ENCODE results near the gene HTATIP2. TPM values are rescaled to one million over a fixed set of nuclear protein-coding genes. Genes with fewer than 3 reads are reported as not detected.
A peak's percentile ranks its signal among the peaks of the same experiment; 100 is the strongest.

HTATIP2 gene
- total RNA-seq (2014; rRNA removed; shearing (Covaris generic)): 63.2 and 66.5 TPM in 2 replicates

DNA sequence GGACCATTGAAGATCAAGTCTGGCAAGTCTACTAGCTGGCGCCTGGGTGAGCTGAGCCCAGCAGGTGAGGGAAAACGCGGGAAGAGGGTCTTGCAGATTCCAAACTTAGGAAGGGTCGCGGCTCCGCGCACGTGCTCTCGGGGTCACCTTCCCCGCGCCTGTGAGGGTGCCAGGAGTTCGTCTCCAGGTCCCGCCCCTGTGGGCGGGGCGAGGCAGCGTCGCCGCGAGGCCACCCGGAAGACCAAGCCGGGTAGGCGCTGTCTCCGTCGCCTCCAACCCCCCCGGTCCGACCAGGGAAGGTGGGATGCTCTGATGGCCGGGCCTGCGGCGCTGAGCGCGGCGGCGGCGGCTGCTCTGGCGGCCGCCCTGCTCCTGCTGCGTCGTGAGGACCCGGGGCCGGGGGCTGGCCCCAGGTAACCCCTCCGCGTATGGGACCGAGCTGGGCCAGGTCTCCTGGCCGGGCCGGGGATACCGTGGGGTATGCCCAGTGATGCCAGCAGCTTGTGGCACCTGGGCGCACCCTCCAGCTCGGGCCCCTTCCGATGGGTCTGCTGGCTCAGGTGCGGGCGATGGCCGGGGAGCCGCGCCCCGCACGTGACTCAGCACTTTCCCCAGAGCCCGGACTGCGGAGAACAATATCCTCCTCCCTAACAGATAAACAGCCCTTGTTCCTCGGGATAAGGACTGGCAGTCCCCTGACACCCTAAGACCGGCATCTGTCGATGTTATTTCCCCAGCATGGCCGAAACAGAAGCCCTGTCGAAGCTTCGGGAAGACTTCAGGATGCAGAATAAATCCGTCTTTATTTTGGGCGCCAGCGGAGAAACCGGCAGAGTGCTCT is at the start of gene HTATIP2:
Gene HTATIP2 (plus strand): TSS at position 215 of the 841 bp plus-strand sequence. CDS start 524 bp downstream, at position 739.
- H3K9me3 ChIP-seq (replicated peaks): no peaks in the 10 kb centered on the region
- H3K4me3 ChIP-seq: peak within 1 kb of the TSS; percentile 76
- peaks cover 10% of the 10 kb centered on the region for H3K36me3 ChIP-seq
- peak; percentile 67 to 72 for DNase-seq (ENCODE audit: low read depth in 1 of 2, low spot score in 2 of 2)
- H3K27ac ChIP-seq: peak within 1 kb of the TSS; percentile 93
- H3K4me1 ChIP-seq (replicated peaks): peaks cover 57% of the 10 kb centered on the region
- no peaks in the 10 kb centered on the region for H3K27me3 ChIP-seq (replicated peaks)

DNA sequence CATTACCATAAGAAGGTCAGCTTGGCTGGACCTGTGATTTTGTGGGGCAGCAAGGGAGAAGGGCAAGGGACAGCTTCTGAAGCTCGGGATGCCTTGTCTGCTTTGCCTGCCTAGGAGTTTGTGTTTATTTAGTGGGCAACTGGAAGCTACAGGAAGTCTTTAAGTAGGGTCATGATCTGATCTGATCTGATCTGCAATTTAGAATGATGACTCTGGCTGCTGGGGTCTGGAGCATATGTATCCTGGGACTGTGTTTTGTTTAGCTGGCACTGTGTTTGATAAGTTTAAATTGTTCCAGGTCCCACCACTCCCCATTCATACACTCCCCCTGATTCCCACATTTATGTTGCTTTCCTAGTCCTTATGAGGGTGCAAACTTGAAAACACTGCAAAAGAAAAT is 47.7 kb upstream of the HTATIP2 start:
- H3K36me3 ChIP-seq: no peaks in the 10 kb centered on the region
- no peaks in the 10 kb centered on the region; the same call in 1 of the 2 replicates for H3K27me3 ChIP-seq (replicated peaks)
- DNase-seq (ENCODE audit: low read depth in 1 of 2, low spot score in 2 of 2): no peak
- no peaks in the 10 kb centered on the region for H3K9me3 ChIP-seq (replicated peaks)
- no peak overlapping the region for H3K4me3 ChIP-seq
- H3K27ac ChIP-seq: no peak overlapping the region
- no peaks in the 10 kb centered on the region for H3K4me1 ChIP-seq (replicated peaks)

DNA sequence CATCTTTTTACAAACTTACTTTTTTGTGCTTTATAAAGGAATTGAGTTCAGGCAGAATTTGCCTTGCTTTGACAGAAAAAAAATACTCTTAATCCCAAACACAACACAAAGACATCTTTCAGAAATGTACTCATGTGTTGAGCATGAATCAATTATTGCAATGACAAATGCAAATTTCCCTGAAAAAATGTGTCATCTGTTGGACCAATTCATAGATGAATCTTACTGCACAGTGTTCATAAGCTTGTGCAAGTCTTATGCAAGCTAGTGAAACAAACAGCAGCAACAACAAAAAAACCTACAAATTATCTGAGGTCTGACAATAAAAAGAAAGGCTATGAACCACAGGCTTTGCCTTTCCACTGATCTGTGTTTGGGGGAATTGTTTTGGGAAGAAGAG is 42.3 kb upstream of the HTATIP2 start:
- H3K9me3 ChIP-seq (replicated peaks): no peaks in the 10 kb centered on the region
- DNase-seq (ENCODE audit: low read depth in 1 of 2, low spot score in 2 of 2): no peak
- H3K4me1 ChIP-seq (replicated peaks): no peaks in the 10 kb centered on the region
- H3K4me3 ChIP-seq: no peak overlapping the region
- H3K27ac ChIP-seq: no peak overlapping the region
- no peaks in the 10 kb centered on the region for H3K36me3 ChIP-seq
- H3K27me3 ChIP-seq (replicated peaks): peaks cover 3% of the 10 kb centered on the region; the same call in 1 of the 2 replicates

DNA sequence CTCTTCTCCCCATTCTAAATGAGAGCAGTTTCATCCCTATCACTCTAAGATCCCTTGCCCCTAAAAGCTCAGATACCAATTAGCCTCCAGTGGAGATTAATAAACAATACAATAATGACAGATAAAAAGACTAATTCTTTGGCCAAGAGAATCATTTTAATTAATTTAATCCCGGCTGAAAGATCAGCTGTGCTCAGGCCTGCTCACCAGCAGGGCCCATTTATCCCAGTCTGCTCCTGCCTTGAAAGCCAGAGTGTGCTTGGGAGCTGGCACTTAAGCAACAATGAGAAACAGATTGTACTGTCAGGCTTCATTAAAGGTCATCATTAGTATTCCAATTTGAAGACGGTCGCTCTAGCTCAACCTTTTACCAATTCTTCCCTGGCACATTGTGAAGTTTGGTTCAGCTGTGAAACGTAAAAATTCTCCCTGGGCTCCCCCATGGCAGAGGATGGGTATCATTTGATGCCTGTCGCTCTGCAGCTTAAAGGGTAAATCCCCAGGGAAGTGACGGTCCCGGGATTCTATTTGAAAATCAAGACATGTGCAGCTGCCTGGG is 36.1 kb upstream of the HTATIP2 start:
- H3K27me3 ChIP-seq (replicated peaks): peaks cover 7% of the 10 kb centered on the region
- H3K36me3 ChIP-seq: no peaks in the 10 kb centered on the region
- no peaks in the 10 kb centered on the region for H3K4me1 ChIP-seq (replicated peaks)
- no peak overlapping the region for H3K4me3 ChIP-seq
- no peak overlapping the region for H3K27ac ChIP-seq
- no peaks in the 10 kb centered on the region for H3K9me3 ChIP-seq (replicated peaks)
- DNase-seq (ENCODE audit: low read depth in 1 of 2, low spot score in 2 of 2): no peak

DNA sequence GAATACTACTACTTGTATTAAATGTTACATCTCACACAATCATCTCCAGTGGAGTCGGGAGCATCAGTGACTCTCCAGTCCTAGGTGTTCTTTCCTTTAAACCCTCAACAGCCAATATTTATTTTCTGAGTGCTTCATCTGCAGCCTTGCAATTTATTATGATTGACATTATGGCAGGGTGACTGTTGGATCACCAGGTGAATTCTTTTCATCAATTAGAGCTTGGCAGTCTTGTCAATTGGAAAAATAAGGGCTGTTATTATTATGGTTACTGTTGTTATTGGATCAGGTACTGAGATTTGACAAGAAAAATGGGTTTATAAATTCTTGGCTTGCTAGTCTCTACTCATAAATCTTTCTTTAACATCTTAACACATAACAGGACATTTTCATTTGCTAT is 27.5 kb upstream of the HTATIP2 start:
- H3K27me3 ChIP-seq (replicated peaks): peaks cover 30% of the 10 kb centered on the region
- H3K9me3 ChIP-seq (replicated peaks): no peaks in the 10 kb centered on the region
- H3K27ac ChIP-seq: no peak overlapping the region
- H3K36me3 ChIP-seq: no peaks in the 10 kb centered on the region
- no peaks in the 10 kb centered on the region for H3K4me1 ChIP-seq (replicated peaks)
- DNase-seq (ENCODE audit: low read depth in 1 of 2, low spot score in 2 of 2): no peak
- no peak overlapping the region for H3K4me3 ChIP-seq

DNA sequence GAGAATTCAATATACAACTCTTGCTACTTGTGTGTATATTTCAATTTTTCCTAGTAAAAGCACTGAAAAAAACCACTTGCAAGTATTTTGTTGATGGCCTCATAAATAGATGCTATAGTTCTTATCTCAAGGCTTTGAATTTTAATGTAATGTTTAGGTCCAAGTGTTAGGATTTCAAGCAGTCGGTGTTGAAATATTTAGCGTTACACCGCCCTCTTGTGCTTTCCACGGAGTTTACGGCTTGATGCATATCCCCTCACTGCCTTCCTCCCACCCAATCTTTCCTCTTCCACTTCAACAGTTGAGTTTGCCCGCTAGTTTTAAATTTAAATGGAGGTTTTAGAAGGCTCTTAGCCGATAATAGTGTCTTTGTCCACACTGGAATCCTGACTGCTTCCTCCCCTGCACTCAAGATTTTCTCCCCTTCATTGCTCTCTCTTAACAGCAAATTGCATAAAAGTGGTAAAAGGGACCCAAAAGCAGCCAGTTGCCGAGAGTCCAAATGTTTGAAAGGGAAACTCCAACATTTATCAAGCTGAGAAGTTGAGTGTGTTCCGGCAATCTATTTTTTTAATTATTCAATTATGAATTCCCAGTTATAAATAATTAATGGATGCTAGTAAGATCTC is 25.9 kb upstream of the HTATIP2 start:
- Histone ChIP-seq H3K27me3 (replicated peaks) (peaks cover 30% of the 10 kb centered on the region), H3K4me3 (no peak overlapping the region), H3K27ac (no peak overlapping the region), H3K4me1 (replicated peaks) (no peaks in the 10 kb centered on the region), H3K36me3 (no peaks in the 10 kb centered on the region), H3K9me3 (replicated peaks) (no peaks in the 10 kb centered on the region)
- no peak for DNase-seq (ENCODE audit: low read depth in 1 of 2, low spot score in 2 of 2)

DNA sequence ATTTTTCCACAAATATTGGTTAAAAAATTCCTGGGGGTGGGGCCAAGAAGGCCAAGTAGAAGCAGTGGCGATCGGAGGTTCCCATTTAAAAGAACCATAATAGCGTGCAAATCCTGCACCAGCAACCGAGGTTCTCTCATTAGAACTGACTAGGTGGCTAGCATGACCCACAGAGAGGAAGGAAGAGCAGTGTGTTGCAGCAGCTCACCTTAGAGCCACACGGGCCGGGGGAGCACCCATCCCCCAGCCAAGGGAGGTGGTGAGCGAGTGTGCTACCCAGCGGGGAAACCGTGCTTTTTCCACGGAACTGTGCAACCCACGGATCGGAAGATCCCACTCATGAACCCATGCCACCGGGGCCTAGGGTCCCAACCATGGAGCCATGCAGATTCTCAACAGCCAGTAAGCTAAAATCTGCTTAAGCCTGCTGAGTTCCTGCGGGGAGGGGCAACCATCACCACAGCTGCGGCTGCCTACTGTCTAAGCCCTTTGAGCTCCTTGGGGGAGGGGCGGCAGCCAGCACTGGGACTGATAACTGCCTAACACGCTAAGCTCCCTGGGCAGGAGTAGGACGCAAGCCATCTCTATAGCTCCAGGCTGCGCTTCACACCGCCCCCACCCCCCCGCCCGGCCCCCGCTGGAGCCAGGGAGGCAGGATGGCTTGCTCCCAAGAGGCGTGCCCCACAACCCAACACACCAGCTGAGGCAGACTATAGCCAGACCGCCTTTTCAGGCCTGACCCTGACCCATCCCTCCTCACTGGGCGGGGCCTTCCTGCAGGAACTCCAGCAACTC is 21.0 kb upstream of the HTATIP2 start:
- Histone ChIP-seq H3K36me3 (no peaks in the 10 kb centered on the region), H3K27me3 (replicated peaks) (peaks cover 28% of the 10 kb centered on the region), H3K4me1 (replicated peaks) (no peaks in the 10 kb centered on the region), H3K4me3 (no peak overlapping the region), H3K27ac (no peak overlapping the region), H3K9me3 (replicated peaks) (no peaks in the 10 kb centered on the region)
- DNase-seq (ENCODE audit: low read depth in 1 of 2, low spot score in 2 of 2): no peak

DNA sequence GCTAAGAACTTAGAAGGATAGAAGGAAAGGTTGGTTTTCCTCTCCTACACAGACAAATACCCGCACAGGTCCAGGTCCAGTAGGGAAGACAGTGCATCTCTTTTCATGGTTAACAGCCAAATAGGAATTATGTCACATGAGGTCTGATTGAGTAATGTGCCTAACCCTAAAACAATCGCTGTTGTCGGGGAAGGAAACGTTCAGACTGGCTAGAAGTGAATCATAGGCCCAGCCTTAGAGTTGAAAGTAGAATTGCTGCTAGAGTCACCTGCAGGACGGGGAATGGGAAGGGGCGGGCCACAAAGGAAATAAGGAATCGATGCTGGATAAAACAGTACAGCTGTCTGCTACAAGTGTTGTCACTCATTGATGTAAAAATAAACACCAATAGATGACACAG is 12.4 kb upstream of the HTATIP2 start:
- no peaks in the 10 kb centered on the region for H3K36me3 ChIP-seq
- no peaks in the 10 kb centered on the region for H3K4me1 ChIP-seq (replicated peaks)
- no peak overlapping the region for H3K27ac ChIP-seq
- no peak for DNase-seq (ENCODE audit: low read depth in 1 of 2, low spot score in 2 of 2)
- H3K27me3 ChIP-seq (replicated peaks): peaks cover 19% of the 10 kb centered on the region
- no peaks in the 10 kb centered on the region for H3K9me3 ChIP-seq (replicated peaks)
- no peak overlapping the region for H3K4me3 ChIP-seq

DNA sequence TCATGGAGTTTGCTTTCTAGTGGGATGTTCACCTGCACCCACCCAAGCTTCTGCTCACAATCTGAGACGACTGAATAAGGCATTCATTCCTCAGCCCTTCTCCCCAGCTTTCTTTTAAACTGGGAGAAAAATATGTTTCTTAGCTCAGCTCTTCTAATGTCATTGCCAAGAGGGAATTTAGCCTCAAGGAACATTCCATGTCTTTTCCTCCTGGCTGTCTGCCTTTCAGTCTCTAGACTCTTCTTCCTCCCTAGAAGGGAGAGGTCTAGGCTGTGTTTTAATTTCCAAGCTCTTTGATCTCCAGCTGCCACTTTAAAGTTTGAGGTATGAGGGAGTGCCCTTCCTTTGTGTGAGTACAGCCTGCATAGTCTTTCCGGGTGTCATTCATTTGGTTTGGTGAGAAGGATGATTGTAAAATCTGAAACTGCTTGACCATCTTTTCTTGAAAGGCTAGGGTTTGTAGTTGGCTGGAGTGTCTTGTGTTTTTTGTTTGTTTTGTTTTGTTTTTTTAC is 11.7 kb upstream of the HTATIP2 start:
- no peak for DNase-seq (ENCODE audit: low read depth in 1 of 2, low spot score in 2 of 2)
- Histone ChIP-seq H3K27me3 (replicated peaks) (peaks cover 18% of the 10 kb centered on the region), H3K9me3 (replicated peaks) (no peaks in the 10 kb centered on the region), H3K36me3 (no peaks in the 10 kb centered on the region), H3K4me3 (no peak overlapping the region), H3K27ac (no peak overlapping the region), H3K4me1 (replicated peaks) (no peaks in the 10 kb centered on the region)

DNA sequence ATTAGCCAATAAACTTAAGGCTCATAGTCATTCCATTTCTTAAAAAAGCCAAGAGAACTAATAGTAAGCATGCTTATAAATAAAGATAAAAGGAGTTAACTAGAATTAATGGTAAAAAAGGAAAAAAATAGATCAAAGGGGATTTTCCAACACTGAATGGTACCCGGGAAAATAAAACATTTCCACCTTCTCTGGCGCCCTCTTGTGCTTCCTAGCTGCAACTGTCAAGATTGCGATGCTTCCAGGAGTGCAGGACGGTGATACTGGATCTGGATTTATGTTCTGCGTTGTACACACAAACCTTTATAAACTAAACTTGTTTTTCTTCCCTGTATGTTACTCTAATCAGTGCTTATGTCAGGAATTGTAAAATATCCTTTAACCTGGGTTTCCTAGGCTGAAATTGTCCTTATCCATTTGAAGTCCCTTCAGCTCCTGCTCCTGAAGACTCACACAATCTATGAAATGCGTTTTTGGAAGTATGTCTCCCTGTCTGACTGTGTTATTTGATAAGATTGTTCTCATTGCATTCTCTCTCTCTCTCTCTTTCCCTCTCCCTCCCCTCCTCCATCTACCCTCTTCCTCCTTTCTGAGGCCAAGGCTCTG is 9.6 kb upstream of the HTATIP2 start:
- H3K27me3 ChIP-seq (replicated peaks): peaks cover 10% of the 10 kb centered on the region
- no peak for DNase-seq (ENCODE audit: low read depth in 1 of 2, low spot score in 2 of 2)
- no peaks in the 10 kb centered on the region for H3K36me3 ChIP-seq
- H3K9me3 ChIP-seq (replicated peaks): no peaks in the 10 kb centered on the region
- no peak overlapping the region for H3K4me3 ChIP-seq
- no peak overlapping the region for H3K27ac ChIP-seq
- no peaks in the 10 kb centered on the region for H3K4me1 ChIP-seq (replicated peaks)

DNA sequence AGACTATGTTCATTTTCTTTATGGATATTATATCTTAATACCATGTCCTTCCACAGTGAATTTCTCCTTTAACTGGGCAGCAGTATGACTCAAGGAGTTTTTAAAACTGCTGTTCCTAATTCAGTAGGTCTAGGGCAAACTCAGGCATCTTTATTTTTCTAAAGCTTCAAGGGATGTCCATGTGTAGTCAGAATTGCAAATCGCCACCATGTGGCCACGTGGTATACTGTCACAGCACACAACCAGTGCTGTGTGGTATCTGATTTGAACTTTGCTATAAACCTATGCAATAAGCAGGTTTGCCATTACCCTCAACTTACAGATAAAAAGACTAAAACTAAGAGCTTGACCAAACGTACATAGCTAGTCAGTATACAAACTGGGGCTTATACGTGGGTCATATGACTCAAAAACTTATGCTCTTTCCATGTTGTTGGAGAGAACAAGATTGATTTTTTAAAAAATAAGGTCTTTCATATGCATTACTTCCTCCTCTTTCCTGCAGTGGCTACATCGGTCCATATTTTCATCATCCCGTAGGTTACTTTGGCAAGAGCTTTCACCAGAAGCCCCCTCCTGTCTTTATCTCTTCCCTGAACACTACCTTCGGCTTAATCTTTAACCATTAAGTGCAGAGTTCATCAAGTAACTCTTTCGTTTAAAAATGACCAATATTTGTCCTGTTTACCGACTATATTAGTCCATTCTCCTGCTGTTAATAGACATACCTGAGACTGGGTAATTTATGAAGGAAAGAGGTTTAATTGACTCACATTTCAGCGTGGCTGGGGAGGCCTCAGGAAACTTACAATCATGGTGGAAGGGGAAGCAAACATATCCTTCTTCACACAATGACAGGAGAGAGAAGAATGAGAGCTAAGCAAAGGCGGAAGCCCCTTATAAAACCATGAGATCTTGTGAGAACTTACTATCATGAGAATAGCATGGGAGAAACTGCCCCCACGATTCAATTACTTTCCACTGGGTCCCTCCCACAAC is 8.0 kb upstream of the HTATIP2 start:
- Histone ChIP-seq H3K4me3 (no peak overlapping the region), H3K27me3 (replicated peaks) (peaks cover 8% of the 10 kb centered on the region), H3K9me3 (replicated peaks) (no peaks in the 10 kb centered on the region), H3K36me3 (no peaks in the 10 kb centered on the region), H3K4me1 (replicated peaks) (peaks cover 2% of the 10 kb centered on the region), H3K27ac (no peak overlapping the region)
- DNase-seq (ENCODE audit: low read depth in 1 of 2, low spot score in 2 of 2): no peak

DNA sequence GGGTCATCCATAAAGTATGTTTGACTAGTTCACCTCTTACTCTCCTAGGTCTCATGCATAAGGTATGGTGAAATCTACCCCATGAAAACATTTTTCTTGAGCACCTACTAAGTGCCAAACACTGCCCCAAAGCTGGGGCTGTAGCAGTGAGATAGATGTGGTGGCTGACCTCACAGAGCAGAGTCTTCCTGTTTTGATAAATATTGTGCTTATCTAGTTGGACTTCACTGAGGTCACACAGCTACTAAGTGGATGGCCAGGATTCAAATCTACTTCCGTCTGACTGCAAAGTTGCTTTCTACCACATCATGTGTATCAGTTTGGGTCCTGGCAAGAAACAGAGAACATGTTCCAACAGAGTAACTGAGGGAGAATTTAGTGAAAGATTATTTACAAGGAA is 6.4 kb upstream of the HTATIP2 start:
- DNase-seq (ENCODE audit: low read depth in 1 of 2, low spot score in 2 of 2): no peak
- H3K36me3 ChIP-seq: no peaks in the 10 kb centered on the region
- peaks cover 4% of the 10 kb centered on the region for H3K27me3 ChIP-seq (replicated peaks)
- H3K9me3 ChIP-seq (replicated peaks): no peaks in the 10 kb centered on the region
- no peak overlapping the region for H3K27ac ChIP-seq
- H3K4me1 ChIP-seq (replicated peaks): peaks cover 6% of the 10 kb centered on the region
- no peak overlapping the region for H3K4me3 ChIP-seq
